ENCODE results near the gene MED25. TPM values are rescaled to one million over a fixed set of nuclear protein-coding genes. Genes with fewer than 3 reads are reported as not detected.

MED25 gene
- total and polyA plus RNA-seq, 2 donors (not counting 1 experiment from before 2014, with no cell fraction given), result 11.2 to 20.2 TPM

DNA sequence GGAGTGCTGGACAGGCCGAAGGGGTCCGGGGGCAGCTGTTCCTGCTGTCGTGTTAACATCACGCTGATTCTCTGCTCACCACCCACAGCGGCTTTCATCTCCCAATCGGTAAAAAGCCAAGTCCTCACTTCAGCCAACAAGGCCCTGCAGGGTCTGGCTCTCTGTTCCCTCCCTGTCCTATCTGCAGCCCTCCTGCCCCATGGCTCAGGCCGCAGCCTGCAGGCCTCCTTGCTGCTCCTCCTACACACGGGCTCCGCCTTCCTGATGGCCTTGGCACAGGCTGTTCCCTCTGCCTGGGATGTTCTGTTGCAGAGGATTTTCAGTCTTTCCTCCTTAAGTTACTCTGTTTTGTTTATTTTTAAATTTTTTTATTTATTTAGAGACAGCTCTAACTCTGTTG lies 27.2 kb upstream of the MED25 start:
- H4K20me1 ChIP-seq (ENCODE audit: control insufficient read depth, extremely low read depth, insufficient read depth, low read length), result no peaks in the 10 kb centered on the region
- peaks cover 25% of the 10 kb centered on the region for H3K36me3 ChIP-seq (ENCODE audit: control insufficient read depth, insufficient read depth, low read length)
- TF ChIP-seq EZH2 (IDR thresholded peaks at IDR 0.05; ENCODE audit: low read length, missing control alignments) (no peak), CTCF (conservative IDR thresholded peaks at IDR 0.05 in 1 of 2, IDR thresholded peaks at IDR 0.05 in 1 of 2; ENCODE audit: low read depth in 1 of 2, low read length in 2 of 2) (no peak)
- H3K9ac ChIP-seq (ENCODE audit: insufficient read depth, low read length), result no peak overlapping the region
- peaks cover 9% of the 10 kb centered on the region for H3K4me1 ChIP-seq (ENCODE audit: control insufficient read depth, extremely low read depth, insufficient read depth, low read length)
- H3K4me3 ChIP-seq (replicated peaks in 1 of 4; ENCODE audit: control extremely low read depth in 1 of 4, insufficient read depth in 1 of 4, low read depth in 3 of 4, low read length in 4 of 4), result no peak overlapping the region
- peak in 1 of 2 donors; percentile 56 for DNase-seq (ENCODE audit: low read depth in 2 of 2)
- no peak overlapping the region for H3K4me2 ChIP-seq (ENCODE audit: extremely low read depth, insufficient read depth, low read length)
- H3K27ac ChIP-seq (ENCODE audit: insufficient read depth, low read length), result no peak overlapping the region
- peaks cover 19% of the 10 kb centered on the region for H3K79me2 ChIP-seq (ENCODE audit: control insufficient read depth, insufficient read depth, low read length)
- no peak overlapping the region for H2AFZ ChIP-seq (ENCODE audit: low read length)
- no peaks in the 10 kb centered on the region for H3K9me3 ChIP-seq (ENCODE audit: control insufficient read depth, insufficient read depth, low read depth, low read length)
- H3K27me3 ChIP-seq (ENCODE audit: control insufficient read depth, insufficient read depth, low read length), result no peaks in the 10 kb centered on the region

- H3K27ac ChIP-seq (ENCODE audit: insufficient read depth, low read length), result no peak overlapping the region
- no peak for TF ChIP-seq EZH2 (IDR thresholded peaks at IDR 0.05; ENCODE audit: low read length, missing control alignments)
- TF ChIP-seq CTCF (conservative IDR thresholded peaks at IDR 0.05 in 1 of 2, IDR thresholded peaks at IDR 0.05 in 1 of 2; ENCODE audit: low read depth in 1 of 2, low read length in 2 of 2), result no peak
- no peaks in the 10 kb centered on the region for H3K9me3 ChIP-seq (ENCODE audit: control insufficient read depth, insufficient read depth, low read depth, low read length)
- DNase-seq (ENCODE audit: low read depth in 2 of 2), result no peak
- H2AFZ ChIP-seq (ENCODE audit: low read length), result no peak overlapping the region
- H3K79me2 ChIP-seq (ENCODE audit: control insufficient read depth, insufficient read depth, low read length), result peaks cover 17% of the 10 kb centered on the region
- H3K27me3 ChIP-seq (ENCODE audit: control insufficient read depth, insufficient read depth, low read length), result no peaks in the 10 kb centered on the region
- no peak overlapping the region for H3K4me2 ChIP-seq (ENCODE audit: extremely low read depth, insufficient read depth, low read length)
- H4K20me1 ChIP-seq (ENCODE audit: control insufficient read depth, extremely low read depth, insufficient read depth, low read length), result no peaks in the 10 kb centered on the region
- peaks cover 32% of the 10 kb centered on the region for H3K36me3 ChIP-seq (ENCODE audit: control insufficient read depth, insufficient read depth, low read length)
- H3K4me3 ChIP-seq (replicated peaks in 1 of 4; ENCODE audit: control extremely low read depth in 1 of 4, insufficient read depth in 1 of 4, low read depth in 3 of 4, low read length in 4 of 4), result no peak overlapping the region
- no peak overlapping the region for H3K9ac ChIP-seq (ENCODE audit: insufficient read depth, low read length)
- peaks cover 3% of the 10 kb centered on the region for H3K4me1 ChIP-seq (ENCODE audit: control insufficient read depth, extremely low read depth, insufficient read depth, low read length)
Measured at GRCh38 chr19:49791776-49792445, 26.2 kb upstream of the MED25 start.

DNA sequence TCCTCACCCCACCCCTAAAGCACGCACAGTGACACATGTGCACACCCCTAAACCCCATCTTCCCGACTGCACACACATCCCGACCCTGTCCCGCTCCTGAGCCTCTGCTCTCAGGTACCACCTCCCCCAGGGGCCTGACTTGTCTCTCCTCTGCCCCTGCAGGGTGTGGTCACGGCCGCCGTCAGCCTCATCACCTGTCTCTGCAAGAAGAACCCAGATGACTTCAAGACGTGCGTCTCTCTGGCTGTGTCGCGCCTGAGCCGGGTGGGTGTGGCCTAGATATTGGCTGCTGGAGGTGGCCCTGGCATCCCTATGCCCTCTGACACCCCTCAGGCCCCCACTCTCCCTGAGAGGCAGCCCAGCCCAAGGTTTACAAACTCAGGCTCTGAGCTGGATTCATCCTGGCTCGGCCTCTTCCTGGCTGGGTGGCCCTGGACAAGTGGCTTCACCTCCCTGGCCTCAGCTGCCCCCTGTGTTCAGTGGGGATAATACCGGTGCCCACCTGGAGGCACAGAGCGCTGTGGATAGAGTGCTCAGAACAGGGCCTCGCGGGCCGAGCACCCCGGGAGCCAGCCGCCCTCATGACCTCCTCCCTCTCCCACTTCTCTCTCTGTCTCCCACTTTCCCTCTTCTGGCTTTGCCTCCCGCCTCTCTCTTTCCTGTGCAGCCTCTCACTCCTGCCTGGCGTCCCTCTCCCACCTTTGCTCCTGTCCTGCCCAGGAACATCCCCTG lies 25.1 kb upstream of the MED25 start:
- Histone ChIP-seq H3K9ac (ENCODE audit: insufficient read depth, low read length) (no peak overlapping the region), H2AFZ (ENCODE audit: low read length) (no peak overlapping the region), H3K4me1 (ENCODE audit: control insufficient read depth, extremely low read depth, insufficient read depth, low read length) (peaks cover 2% of the 10 kb centered on the region), H3K36me3 (ENCODE audit: control insufficient read depth, insufficient read depth, low read length) (peaks cover 33% of the 10 kb centered on the region), H3K27ac (ENCODE audit: insufficient read depth, low read length) (no peak overlapping the region), H3K4me2 (ENCODE audit: extremely low read depth, insufficient read depth, low read length) (no peak overlapping the region), H3K27me3 (ENCODE audit: control insufficient read depth, insufficient read depth, low read length) (no peaks in the 10 kb centered on the region), H3K9me3 (ENCODE audit: control insufficient read depth, insufficient read depth, low read depth, low read length) (no peaks in the 10 kb centered on the region), H3K79me2 (ENCODE audit: control insufficient read depth, insufficient read depth, low read length) (peaks cover 12% of the 10 kb centered on the region), H3K4me3 (replicated peaks in 1 of 4; ENCODE audit: control extremely low read depth in 1 of 4, insufficient read depth in 1 of 4, low read depth in 3 of 4, low read length in 4 of 4) (no peak overlapping the region), H4K20me1 (ENCODE audit: control insufficient read depth, extremely low read depth, insufficient read depth, low read length) (no peaks in the 10 kb centered on the region)
- no peak for DNase-seq (ENCODE audit: low read depth in 2 of 2)
- TF ChIP-seq CTCF (conservative IDR thresholded peaks at IDR 0.05 in 1 of 2, IDR thresholded peaks at IDR 0.05 in 1 of 2; ENCODE audit: low read depth in 1 of 2, low read length in 2 of 2) (no peak), EZH2 (IDR thresholded peaks at IDR 0.05; ENCODE audit: low read length, missing control alignments) (no peak)

All from fibroblast of lung (primary cell).